Iris pigment epithelial cell (primary cell): ENCODE results near the gene SLC16A14.
A peak's percentile ranks its signal among the peaks of the same experiment; 100 is the strongest.

Experiments used
- DNase-seq: peaks from one replicate; pipeline ENCODE4 v3.0.0-alpha.2; 2011; ENCODE audit warnings: low read depth

Gene SLC16A14

DNA sequence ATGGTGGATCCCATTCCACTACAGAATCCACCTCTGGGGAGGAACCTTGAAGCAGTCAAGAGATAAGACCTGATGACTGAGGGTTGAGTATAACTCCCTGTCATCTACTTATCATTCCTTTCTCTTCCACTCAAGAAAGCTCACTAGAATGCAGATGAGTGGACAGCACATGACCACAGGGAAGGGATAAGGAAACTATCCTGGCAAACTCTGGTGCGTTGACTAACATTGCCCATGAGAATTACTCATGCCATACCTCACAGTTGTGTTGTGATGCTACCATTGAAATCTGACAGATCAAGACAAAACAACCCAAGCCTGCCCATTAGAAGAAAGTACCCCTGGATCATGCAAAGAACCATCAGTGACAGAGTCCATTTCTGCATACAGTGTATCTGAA lies 26.5 kb downstream of the SLC16A14 start:
- DNase-seq = no peak

DNA sequence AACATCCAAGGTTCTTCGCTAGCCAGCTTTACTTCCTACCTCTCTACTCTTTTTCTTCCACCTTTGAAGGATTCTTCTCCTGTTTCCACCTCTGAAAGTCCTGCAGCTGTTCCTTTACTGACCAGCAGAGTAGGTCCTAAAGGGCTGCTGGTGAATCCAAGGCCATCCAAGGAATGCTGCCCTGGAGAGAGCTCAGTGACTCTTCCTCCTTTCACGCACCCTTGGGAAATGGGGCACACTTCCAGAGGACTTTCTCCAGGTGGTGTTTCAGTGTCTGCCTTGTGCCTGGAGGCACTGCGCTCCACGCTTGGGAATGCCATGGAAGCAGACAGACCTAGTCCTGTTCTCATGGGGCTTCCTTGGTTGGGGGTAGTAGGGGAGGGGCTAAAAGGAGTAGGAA lies 45.4 kb downstream of the SLC16A14 start:
- DNase-seq = no peak

- no peak for DNase-seq
These were observed 49.0 kb downstream of the SLC16A14 start for GRCh38 chr2:230019742-230020141.

- DNase-seq = peak; percentile 93
These were observed 50.6 kb downstream of the SLC16A14 start for GRCh38 chr2:230018153-230018552.

GRCh38 chr2:230016844-230017243 lies 51.9 kb downstream of the SLC16A14 start:
- DNase-seq = no peak

DNA sequence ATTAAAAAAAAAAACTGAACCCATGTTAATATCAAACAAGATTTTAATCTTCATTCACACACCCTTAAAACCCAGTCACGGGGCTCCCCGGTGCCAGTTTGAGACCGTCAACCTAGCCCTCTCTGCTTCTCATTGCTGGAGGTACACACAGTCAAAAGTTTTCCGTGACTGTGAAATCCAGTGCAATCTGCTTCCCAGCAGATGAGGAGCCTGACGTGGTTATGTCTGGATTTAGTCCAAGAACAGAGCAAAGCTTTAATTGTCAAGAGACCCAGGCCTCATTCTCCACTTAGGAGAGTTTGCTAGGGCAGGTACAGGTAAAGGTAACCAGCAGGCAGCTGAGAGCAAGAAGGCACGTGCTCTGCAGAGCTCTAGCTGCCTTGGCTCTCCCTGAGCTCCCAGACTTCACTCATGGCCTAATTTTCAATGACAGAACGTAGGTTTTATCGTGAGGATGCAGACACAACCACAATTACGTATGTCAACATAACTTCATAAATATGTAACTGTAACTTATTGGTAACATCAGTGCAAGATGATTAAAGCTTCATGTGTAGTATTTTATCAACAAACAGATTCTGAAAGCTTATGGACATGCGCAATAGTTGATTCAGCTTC lies 56.3 kb downstream of the SLC16A14 start:
- peak; percentile 26 for DNase-seq

GRCh38 chr2:230011617-230012016 lies 57.1 kb downstream of the SLC16A14 start:
- DNase-seq = peak; percentile 57

DNA sequence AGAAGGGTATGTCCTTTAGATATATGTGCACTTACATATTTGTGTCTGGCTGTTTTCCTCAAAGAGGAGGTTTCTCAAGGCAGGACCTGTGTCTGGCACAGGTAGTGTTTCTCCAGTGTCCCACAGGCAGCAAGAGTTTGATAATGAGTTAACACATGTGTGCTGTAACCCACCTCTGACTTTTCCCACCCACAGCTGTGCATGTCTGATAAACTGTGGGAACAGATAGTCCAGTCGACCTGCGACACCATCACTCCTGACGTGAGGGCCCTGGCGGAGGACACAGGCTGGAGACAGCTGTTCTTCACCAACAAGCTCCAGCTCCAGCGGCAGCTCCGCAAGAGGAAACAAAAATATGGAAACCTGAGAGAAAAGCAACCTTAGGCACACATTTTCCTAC lies 58.2 kb downstream of the SLC16A14 start:
- DNase-seq = no peak

GRCh38 chr2:230008708-230009066 lies 60.0 kb downstream of the SLC16A14 start:
- DNase-seq = peak; percentile 2

- peak; percentile 73 for DNase-seq
These were observed 60.6 kb downstream of the SLC16A14 start for GRCh38 chr2:230007931-230008707.

DNA sequence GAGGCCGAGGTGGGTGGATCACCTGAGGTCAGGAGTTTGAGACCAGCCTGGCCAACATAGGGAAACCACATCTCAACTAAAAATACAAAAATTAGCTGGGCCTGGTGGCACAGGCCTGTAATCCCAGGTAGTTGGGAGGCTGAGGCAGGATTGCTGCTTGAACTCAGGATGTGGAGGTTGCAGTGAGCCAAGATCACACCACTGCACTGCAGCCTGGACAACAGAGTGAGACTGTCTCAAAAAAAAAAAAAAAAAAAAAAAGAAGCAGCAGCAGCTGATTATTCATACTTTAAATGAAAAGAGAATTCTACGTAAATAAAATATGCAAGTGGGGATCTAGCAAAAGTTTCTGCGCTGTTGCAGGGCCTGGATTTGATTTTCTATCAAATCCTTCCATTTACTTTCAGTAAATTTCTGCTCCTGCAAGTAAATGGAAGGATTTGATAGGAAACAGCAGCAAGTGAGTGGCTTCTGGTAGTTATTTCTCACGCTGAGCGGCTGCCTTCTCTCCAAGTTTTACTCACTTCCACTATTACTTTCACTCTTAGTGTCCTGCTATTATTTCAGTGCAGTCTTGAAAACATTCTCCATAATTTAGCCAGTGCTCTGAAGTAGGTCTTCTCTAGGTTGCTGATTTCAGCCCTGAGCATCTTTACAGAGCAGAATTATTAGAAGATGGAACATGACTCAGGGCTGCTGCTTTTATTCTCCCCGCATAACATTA lies 68.4 kb downstream of the SLC16A14 start:
- no peak for DNase-seq

GRCh38 chr2:229997565-229997964 lies 71.2 kb downstream of the SLC16A14 start:
- no peak for DNase-seq

DNA sequence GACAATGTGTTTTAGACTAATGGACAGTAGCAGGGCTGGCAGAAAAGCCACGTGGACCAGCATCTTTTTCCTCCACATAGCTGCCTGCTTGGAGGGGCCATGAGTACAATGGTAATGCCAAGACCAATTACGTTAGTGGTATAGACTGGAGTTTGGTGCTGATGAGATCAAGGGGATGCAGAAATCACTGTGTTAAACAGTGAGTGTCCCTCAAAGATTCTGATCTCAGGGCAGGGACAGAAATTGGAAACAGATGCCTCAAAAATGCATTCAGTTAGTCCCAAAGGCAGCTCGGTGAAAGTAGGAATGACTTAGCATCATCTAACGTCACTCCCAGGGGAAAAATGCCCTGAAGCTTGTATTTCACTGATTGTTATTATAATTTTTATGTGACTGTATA lies 72.4 kb downstream of the SLC16A14 start:
- DNase-seq = no peak

- DNase-seq = no peak
These were observed 75.5 kb downstream of the SLC16A14 start for GRCh38 chr2:229993236-229993635.
